ENCODE measurements around the gene CCNF.

The CCNF gene

DNA sequence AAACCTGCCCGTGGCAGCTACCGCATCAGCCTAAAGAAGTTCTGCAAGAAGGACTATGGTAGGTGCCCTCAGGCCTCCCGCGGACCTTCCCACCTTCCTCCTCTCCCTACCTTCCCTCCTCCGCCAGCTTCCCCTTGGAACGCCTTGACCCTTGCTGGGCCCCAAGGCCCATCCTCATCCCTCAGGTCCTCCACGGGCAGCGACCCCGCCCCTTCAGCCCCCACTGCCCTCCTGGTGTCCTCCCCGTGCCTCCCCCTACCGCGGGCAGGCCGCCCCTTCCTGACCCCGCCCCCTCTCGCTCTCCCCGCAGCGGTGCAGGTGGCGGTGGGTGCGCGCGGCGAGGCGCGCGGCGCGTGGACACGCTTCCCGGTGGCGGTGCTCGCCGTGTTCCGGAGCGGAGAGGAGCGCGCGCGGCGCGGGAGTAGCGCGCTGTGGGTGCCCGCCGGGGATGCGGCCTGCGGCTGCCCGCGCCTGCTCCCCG is 44.2 kb downstream of the CCNF start (continued):
- TF ChIP-seq ZSCAN30 (tag by site-specific recombination; IDR thresholded peaks at IDR 0.05) = no peak
- TF ChIP-seq, protein P1, sequence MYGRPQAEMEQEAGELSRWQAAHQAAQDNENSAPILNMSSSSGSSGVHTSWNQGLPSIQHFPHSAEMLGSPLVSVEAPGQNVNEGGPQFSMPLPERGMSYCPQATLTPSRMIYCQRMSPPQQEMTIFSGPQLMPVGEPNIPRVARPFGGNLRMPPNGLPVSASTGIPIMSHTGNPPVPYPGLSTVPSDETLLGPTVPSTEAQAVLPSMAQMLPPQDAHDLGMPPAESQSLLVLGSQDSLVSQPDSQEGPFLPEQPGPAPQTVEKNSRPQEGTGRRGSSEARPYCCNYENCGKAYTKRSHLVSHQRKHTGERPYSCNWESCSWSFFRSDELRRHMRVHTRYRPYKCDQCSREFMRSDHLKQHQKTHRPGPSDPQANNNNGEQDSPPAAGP (tag by site-specific recombination; IDR thresholded peaks at IDR 0.05) = peak; percentile 75
- TF ChIP-seq KLF9 (tag by site-specific recombination; IDR thresholded peaks at IDR 0.05; ENCODE audit: low read depth) = peak; percentile 85
- TF ChIP-seq ZFHX2 (tag by site-specific recombination; conservative IDR thresholded peaks at IDR 0.05) = peak; percentile 93
- TF ChIP-seq GLIS2 (tag by site-specific recombination; IDR thresholded peaks at IDR 0.05) = peak; percentile 82
- no peak for TF ChIP-seq ZNF837 (tag by site-specific recombination; IDR thresholded peaks at IDR 0.05)
- TF ChIP-seq, protein P2, sequence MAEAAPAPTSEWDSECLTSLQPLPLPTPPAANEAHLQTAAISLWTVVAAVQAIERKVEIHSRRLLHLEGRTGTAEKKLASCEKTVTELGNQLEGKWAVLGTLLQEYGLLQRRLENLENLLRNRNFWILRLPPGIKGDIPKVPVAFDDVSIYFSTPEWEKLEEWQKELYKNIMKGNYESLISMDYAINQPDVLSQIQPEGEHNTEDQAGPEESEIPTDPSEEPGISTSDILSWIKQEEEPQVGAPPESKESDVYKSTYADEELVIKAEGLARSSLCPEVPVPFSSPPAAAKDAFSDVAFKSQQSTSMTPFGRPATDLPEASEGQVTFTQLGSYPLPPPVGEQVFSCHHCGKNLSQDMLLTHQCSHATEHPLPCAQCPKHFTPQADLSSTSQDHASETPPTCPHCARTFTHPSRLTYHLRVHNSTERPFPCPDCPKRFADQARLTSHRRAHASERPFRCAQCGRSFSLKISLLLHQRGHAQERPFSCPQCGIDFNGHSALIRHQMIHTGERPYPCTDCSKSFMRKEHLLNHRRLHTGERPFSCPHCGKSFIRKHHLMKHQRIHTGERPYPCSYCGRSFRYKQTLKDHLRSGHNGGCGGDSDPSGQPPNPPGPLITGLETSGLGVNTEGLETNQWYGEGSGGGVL (tag by site-specific recombination; IDR thresholded peaks at IDR 0.05) = peak; percentile 97
- TF ChIP-seq ZNF202 (tag by site-specific recombination; IDR thresholded peaks at IDR 0.05; ENCODE audit: borderline replicate concordance) = no peak
- TF ChIP-seq, protein P3, sequence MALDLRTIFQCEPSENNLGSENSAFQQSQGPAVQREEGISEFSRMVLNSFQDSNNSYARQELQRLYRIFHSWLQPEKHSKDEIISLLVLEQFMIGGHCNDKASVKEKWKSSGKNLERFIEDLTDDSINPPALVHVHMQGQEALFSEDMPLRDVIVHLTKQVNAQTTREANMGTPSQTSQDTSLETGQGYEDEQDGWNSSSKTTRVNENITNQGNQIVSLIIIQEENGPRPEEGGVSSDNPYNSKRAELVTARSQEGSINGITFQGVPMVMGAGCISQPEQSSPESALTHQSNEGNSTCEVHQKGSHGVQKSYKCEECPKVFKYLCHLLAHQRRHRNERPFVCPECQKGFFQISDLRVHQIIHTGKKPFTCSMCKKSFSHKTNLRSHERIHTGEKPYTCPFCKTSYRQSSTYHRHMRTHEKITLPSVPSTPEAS (tag by site-specific recombination; IDR thresholded peaks at IDR 0.05) = no peak
- peak; percentile 84 for TF ChIP-seq KLF8 (tag by site-specific recombination; IDR thresholded peaks at IDR 0.05)
- TF ChIP-seq, protein P4, sequence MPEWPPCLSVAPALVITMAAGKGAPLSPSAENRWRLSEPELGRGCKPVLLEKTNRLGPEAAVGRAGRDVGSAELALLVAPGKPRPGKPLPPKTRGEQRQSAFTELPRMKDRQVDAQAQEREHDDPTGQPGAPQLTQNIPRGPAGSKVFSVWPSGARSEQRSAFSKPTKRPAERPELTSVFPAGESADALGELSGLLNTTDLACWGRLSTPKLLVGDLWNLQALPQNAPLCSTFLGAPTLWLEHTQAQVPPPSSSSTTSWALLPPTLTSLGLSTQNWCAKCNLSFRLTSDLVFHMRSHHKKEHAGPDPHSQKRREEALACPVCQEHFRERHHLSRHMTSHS (tag by site-specific recombination; IDR thresholded peaks at IDR 0.05) = no peak
- peak; percentile 70 for TF ChIP-seq ZNF366 (tag by site-specific recombination; conservative IDR thresholded peaks at IDR 0.05)
- peak; percentile 84 for TF ChIP-seq EGR2 (tag by site-specific recombination; IDR thresholded peaks at IDR 0.05; ENCODE audit: low read depth)
- peak; percentile 59 for TF ChIP-seq ZXDB (tag by site-specific recombination; IDR thresholded peaks at IDR 0.05)
- no peak for TF ChIP-seq SETDB1 (IDR thresholded peaks at IDR 0.05; ENCODE audit: insufficient read length, low read length)
- TF ChIP-seq SP2 (tag by site-specific recombination; IDR thresholded peaks at IDR 0.05) = peak; percentile 83
- no peak for TF ChIP-seq ZNF121 (tag by site-specific recombination; IDR thresholded peaks at IDR 0.05)
- TF ChIP-seq, protein P5, sequence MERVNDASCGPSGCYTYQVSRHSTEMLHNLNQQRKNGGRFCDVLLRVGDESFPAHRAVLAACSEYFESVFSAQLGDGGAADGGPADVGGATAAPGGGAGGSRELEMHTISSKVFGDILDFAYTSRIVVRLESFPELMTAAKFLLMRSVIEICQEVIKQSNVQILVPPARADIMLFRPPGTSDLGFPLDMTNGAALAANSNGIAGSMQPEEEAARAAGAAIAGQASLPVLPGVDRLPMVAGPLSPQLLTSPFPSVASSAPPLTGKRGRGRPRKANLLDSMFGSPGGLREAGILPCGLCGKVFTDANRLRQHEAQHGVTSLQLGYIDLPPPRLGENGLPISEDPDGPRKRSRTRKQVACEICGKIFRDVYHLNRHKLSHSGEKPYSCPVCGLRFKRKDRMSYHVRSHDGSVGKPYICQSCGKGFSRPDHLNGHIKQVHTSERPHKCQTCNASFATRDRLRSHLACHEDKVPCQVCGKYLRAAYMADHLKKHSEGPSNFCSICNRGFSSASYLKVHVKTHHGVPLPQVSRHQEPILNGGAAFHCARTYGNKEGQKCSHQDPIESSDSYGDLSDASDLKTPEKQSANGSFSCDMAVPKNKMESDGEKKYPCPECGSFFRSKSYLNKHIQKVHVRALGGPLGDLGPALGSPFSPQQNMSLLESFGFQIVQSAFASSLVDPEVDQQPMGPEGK (tag by site-specific recombination; IDR thresholded peaks at IDR 0.05) = peak; percentile 95
- peak; percentile 86 for TF ChIP-seq BCL11B (tag by site-specific recombination; IDR thresholded peaks at IDR 0.05; ENCODE audit: low read depth)
- TF ChIP-seq, protein P6, sequence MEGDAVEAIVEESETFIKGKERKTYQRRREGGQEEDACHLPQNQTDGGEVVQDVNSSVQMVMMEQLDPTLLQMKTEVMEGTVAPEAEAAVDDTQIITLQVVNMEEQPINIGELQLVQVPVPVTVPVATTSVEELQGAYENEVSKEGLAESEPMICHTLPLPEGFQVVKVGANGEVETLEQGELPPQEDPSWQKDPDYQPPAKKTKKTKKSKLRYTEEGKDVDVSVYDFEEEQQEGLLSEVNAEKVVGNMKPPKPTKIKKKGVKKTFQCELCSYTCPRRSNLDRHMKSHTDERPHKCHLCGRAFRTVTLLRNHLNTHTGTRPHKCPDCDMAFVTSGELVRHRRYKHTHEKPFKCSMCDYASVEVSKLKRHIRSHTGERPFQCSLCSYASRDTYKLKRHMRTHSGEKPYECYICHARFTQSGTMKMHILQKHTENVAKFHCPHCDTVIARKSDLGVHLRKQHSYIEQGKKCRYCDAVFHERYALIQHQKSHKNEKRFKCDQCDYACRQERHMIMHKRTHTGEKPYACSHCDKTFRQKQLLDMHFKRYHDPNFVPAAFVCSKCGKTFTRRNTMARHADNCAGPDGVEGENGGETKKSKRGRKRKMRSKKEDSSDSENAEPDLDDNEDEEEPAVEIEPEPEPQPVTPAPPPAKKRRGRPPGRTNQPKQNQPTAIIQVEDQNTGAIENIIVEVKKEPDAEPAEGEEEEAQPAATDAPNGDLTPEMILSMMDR (tag by site-specific recombination; IDR thresholded peaks at IDR 0.05) = 0 out of 2 replicates have a peak, but pooled peaks have one; percentile 9
- TF ChIP-seq, protein P7, sequence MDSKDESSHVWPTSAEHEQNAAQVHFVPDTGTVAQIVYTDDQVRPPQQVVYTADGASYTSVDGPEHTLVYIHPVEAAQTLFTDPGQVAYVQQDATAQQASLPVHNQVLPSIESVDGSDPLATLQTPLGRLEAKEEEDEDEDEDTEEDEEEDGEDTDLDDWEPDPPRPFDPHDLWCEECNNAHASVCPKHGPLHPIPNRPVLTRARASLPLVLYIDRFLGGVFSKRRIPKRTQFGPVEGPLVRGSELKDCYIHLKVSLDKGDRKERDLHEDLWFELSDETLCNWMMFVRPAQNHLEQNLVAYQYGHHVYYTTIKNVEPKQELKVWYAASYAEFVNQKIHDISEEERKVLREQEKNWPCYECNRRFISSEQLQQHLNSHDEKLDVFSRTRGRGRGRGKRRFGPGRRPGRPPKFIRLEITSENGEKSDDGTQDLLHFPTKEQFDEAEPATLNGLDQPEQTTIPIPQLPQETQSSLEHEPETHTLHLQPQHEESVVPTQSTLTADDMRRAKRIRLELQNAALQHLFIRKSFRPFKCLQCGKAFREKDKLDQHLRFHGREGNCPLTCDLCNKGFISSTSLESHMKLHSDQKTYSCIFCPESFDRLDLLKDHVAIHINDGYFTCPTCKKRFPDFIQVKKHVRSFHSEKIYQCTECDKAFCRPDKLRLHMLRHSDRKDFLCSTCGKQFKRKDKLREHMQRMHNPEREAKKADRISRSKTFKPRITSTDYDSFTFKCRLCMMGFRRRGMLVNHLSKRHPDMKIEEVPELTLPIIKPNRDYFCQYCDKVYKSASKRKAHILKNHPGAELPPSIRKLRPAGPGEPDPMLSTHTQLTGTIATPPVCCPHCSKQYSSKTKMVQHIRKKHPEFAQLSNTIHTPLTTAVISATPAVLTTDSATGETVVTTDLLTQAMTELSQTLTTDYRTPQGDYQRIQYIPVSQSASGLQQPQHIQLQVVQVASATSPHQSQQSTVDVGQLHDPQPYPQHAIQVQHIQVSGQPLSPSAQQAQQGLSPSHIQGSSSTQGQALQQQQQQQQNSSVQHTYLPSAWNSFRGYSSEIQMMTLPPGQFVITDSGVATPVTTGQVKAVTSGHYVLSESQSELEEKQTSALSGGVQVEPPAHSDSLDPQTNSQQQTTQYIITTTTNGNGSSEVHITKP (tag by site-specific recombination; IDR thresholded peaks at IDR 0.05) = peak; percentile 55; the same call in 1 of the 2 replicates
- no peak for TF ChIP-seq ZNF571 (tag by site-specific recombination; IDR thresholded peaks at IDR 0.05)
- no peak for TF ChIP-seq ZNF354C (tag by site-specific recombination; IDR thresholded peaks at IDR 0.05; ENCODE audit: borderline replicate concordance, low read depth)
- TF ChIP-seq ZNF423 (tag by site-specific recombination; IDR thresholded peaks at IDR 0.05) = 0 out of 2 replicates have a peak, but pooled peaks have one; percentile 30
- TF ChIP-seq ZIC2 (tag by site-specific recombination; IDR thresholded peaks at IDR 0.05) = peak; percentile 82
- TF ChIP-seq WT1 (tag by site-specific recombination; IDR thresholded peaks at IDR 0.05) = peak; percentile 55
- no peak for TF ChIP-seq RBAK (tag by site-specific recombination; IDR thresholded peaks at IDR 0.05)
- TF ChIP-seq ZNF600 (tag by site-specific recombination; IDR thresholded peaks at IDR 0.05) = peak; percentile 67
- no peak for TF ChIP-seq ZNF146 (tag by site-specific recombination; IDR thresholded peaks at IDR 0.05)

Data from HEK293 (cell line).